Measurements from ENCODE around the gene TIGD1.
A peak's percentile ranks its signal among the peaks of the same experiment; 100 is the strongest.

Gene TIGD1

GRCh38 chr2:232523682-232524597 is 26.4 kb downstream of the TIGD1 start:
- no peak for DNase-seq (ENCODE audit: low spot score)

- DNase-seq (ENCODE audit: low spot score), result no peak
Measured at GRCh38 chr2:232523402-232523681, 27.0 kb downstream of the TIGD1 start.

GRCh38 chr2:232522623-232523401 is 27.5 kb downstream of the TIGD1 start:
- no peak for DNase-seq (ENCODE audit: low spot score)

GRCh38 chr2:232521959-232522622 is 28.3 kb downstream of the TIGD1 start:
- DNase-seq (ENCODE audit: low spot score), result peak; percentile 19

- no peak for DNase-seq (ENCODE audit: low spot score)
Measured at GRCh38 chr2:232521098-232521497, 29.3 kb downstream of the TIGD1 start.

GRCh38 chr2:232520489-232520888 is 29.9 kb downstream of the TIGD1 start:
- no peak for DNase-seq (ENCODE audit: low spot score)

- no peak for DNase-seq (ENCODE audit: low spot score)
Measured at GRCh38 chr2:232519581-232520438, 30.5 kb downstream of the TIGD1 start, which contains the start of gene PRSS56. PRSS56 (plus strand) TSS chr2:232520388; CDS start chr2:232520599, 211 bp downstream.

GRCh38 chr2:232518844-232519243 is 31.5 kb downstream of the TIGD1 start:
- DNase-seq (ENCODE audit: low spot score), result no peak

GRCh38 chr2:232516551-232516950 is 33.8 kb downstream of the TIGD1 start:
- DNase-seq (ENCODE audit: low spot score), result no peak

GRCh38 chr2:232515639-232516038 is 34.7 kb downstream of the TIGD1 start:
- no peak for DNase-seq (ENCODE audit: low spot score)

GRCh38 chr2:232513353-232513752 is 37.0 kb downstream of the TIGD1 start:
- no peak for DNase-seq (ENCODE audit: low spot score)

- DNase-seq (ENCODE audit: low spot score), result no peak
Measured at GRCh38 chr2:232512602-232513001, 37.8 kb downstream of the TIGD1 start.

- no peak for DNase-seq (ENCODE audit: low spot score)
Measured at GRCh38 chr2:232511336-232511890, 38.9 kb downstream of the TIGD1 start.

- no peak for DNase-seq (ENCODE audit: low spot score)
Measured at GRCh38 chr2:232508251-232508650, 42.1 kb downstream of the TIGD1 start.

GRCh38 chr2:232506709-232507108 is 43.6 kb downstream of the TIGD1 start:
- DNase-seq (ENCODE audit: low spot score), result no peak

- DNase-seq (ENCODE audit: low spot score), result no peak
Measured at GRCh38 chr2:232505856-232506255, 44.5 kb downstream of the TIGD1 start.

- DNase-seq (ENCODE audit: low spot score), result no peak
Measured at GRCh38 chr2:232504438-232504837, 45.9 kb downstream of the TIGD1 start.

- DNase-seq (ENCODE audit: low spot score), result no peak
Measured at GRCh38 chr2:232503809-232504323, 46.5 kb downstream of the TIGD1 start.

GRCh38 chr2:232502911-232503808 is 47.2 kb downstream of the TIGD1 start:
- DNase-seq (ENCODE audit: low spot score), result no peak

- no peak for DNase-seq (ENCODE audit: low spot score)
Measured at GRCh38 chr2:232502511-232502910, 47.8 kb downstream of the TIGD1 start.
